ENCODE measurements around the gene AFAP1L1. TPM values are rescaled to one million over a fixed set of nuclear protein-coding genes. Genes with fewer than 3 reads are reported as not detected.

The AFAP1L1 gene
- total and polyA plus RNA-seq, 9 of the 15 experiments (the other 6 are each of a cell fraction or from before 2014, with no cell fraction given) = 0.01 to 0.12 (median 0.03) TPM; not detected in 4

DNA sequence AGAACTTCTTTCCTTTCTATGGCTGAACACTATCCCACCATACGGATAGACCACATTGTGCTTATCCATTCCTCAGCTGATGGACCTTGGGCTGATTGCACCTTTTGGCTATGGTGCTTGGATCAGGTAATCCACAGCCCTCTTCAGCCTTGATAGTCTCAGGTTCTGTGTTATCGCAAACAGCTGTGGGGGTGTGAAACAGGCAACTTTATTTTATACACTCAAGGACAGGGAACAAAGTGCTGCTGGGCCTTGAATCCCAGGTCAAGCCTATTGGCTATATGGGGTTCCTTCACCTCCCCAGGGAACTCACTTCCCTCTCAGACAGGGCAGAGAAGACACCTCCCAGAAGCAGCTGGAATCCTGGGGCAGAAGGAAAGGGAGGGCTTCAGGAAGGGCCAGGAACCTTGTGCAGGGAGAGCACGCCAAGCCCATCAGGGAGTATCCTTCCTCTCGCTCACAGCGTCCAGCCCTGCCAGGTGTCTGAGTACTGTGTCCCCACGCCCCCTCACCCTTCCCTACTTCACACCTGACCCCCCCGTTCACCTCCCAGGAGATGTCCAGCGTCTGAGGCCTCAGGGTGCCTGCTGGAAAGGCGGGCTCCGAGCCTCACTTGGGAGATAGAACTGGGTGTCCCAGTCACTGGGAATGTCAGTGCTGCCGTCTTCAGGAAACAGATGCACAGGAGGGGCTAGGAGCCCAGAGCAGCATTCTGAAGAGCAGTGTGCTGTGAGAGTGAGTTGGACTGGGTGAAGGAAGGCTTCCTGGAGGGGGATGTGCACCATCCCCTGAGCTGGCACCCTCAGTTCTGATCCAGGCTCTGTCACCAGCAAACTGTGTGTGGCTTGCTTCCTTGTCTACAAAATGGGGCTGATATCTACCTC lies 32.8 kb downstream of the AFAP1L1 start:
- Histone ChIP-seq H3K4me1 (replicated peaks in 1 of 2; ENCODE audit: control insufficient read depth in 2 of 2, insufficient read depth in 2 of 2, low read length in 2 of 2) (peaks cover 0 to 2% of the 10 kb centered on the region in 2 experiments; a peak in 1 of 5 replicates), H3K4me3 (no peak overlapping the region), H4K20me1 (replicated peaks; ENCODE audit: control insufficient read depth, insufficient read depth, low read length) (0 out of 2 replicates have a peak, but pooled peaks cover 5% of the 10 kb centered on the region), H2AFZ (ENCODE audit: low read depth, low read length) (0 out of 2 replicates have a peak overlapping the region, but pooled peaks have one; percentile 4), H3K9me1 (ENCODE audit: control insufficient read depth, insufficient read depth, low read length) (no peaks in the 10 kb centered on the region), H3K79me2 (ENCODE audit: control insufficient read depth, insufficient read depth, low read length) (no peaks in the 10 kb centered on the region), H3K4me2 (ENCODE audit: insufficient read depth, low read length) (no peak overlapping the region), H3K9ac (ENCODE audit: insufficient read depth in 1 of 2, low read depth in 2 of 2, low read length in 2 of 2) (no peak overlapping the region), H3K9me3 (replicated peaks; ENCODE audit: control insufficient read depth, insufficient read depth, low read depth, low read length) (no peaks in the 10 kb centered on the region), H3K27ac (ENCODE audit: extremely low read depth, low read depth, low read length) (no peak overlapping the region), H3K36me3 (ENCODE audit: control insufficient read depth, insufficient read depth, low read length) (no peaks in the 10 kb centered on the region), H3K27me3 (ENCODE audit: control insufficient read depth in 2 of 2, insufficient read depth in 2 of 2, low read length in 2 of 2) (peaks cover 38 to 61% of the 10 kb centered on the region in 2 experiments; a peak in 4 of 5 replicates)
- 9% methylated on average over 9 of the region's 11 CpGs for WGBS (ENCODE audit: insufficient coverage, low coverage, missing lambda C conversion rate)
- in situ Hi-C loops (cut with MboI) = no loop called here
- intact Hi-C loops (cut with micrococcal nuclease) = no loop called here
- ATAC-seq (peak; percentile 13; the same call in 2 of the 3 replicates), FAIRE-seq (no peak), DNase-seq (ENCODE audit: extremely low read depth in 1 of 4, low spot score in 3 of 4) (no peak)
- ChIA-PET CTCF (ENCODE audit: low intra/inter-chr PET ratio) (no interaction called here), POLR2A (no interaction called here)
- no TSS peak for BruUV-seq (replicated peaks)
- TF ChIP-seq DACH1 (IDR thresholded peaks at IDR 0.05; ENCODE audit: partially characterized antibody) (no peak), TAF9B (IDR thresholded peaks at IDR 0.05; ENCODE audit: partially characterized antibody) (no peak), FOXK1 (CRISPR knock-in tag; IDR thresholded peaks at IDR 0.05; ENCODE audit: borderline replicate concordance) (no peak), POLR2A (conservative IDR thresholded peaks at IDR 0.05) (no peak), HMG20B (CRISPR knock-in tag; IDR thresholded peaks at IDR 0.05) (no peak), ZNF449 (CRISPR knock-in tag; IDR thresholded peaks at IDR 0.05) (no peak), CBX8 (IDR thresholded peaks at IDR 0.05; ENCODE audit: borderline replicate concordance, extremely low read depth, low read depth, low read length, poor library complexity, severe bottlenecking) (no peak), ZBTB40 (IDR thresholded peaks at IDR 0.05) (peak; percentile 88), ZBTB40 (CRISPR knock-in tag; IDR thresholded peaks at IDR 0.05) (peak; percentile 53; the same call in 1 of the 2 replicates), ZNF644 (tag; IDR thresholded peaks at IDR 0.05; ENCODE audit: low read depth) (no peak)

Data from K562 (cell line).